ENCODE measurements around the gene CDCA7. TPM values are rescaled to one million over a fixed set of nuclear protein-coding genes. Genes with fewer than 3 reads are reported as not detected.

Gene CDCA7
- total and polyA plus RNA-seq, 5 donors = 0.25 to 0.85 (median 0.33) TPM

- ATAC-seq = no peak
- Histone ChIP-seq H3K27me3 (ENCODE audit: control insufficient read depth, insufficient read depth) (no peaks in the 10 kb centered on the region), H3K4me3 (ENCODE audit: low read length) (no peak overlapping the region), H3K27ac (ENCODE audit: low read length) (no peak overlapping the region), H3K9me3 (ENCODE audit: control insufficient read depth, low read length) (no peaks in the 10 kb centered on the region), H3K4me1 (ENCODE audit: control insufficient read depth, insufficient read depth, low read length) (no peaks in the 10 kb centered on the region)
- WGBS = 66% methylated on average over 5 of the region's 5 CpGs
- no peak for DNase-seq
- intact Hi-C loops (cut with DNase I) = no loop called here
Measured at GRCh38 chr2:173392731-173393130, 38.1 kb downstream of the CDCA7 start.

- no peak overlapping the region for H3K4me3 ChIP-seq (ENCODE audit: low read length)
- no peaks in the 10 kb centered on the region for H3K4me1 ChIP-seq (ENCODE audit: control insufficient read depth, insufficient read depth, low read length)
- 66% methylated on average over 1 of the region's 1 CpG for WGBS
- no peak overlapping the region for H3K27ac ChIP-seq (ENCODE audit: low read length)
- H3K9me3 ChIP-seq (ENCODE audit: control insufficient read depth, low read length) = no peaks in the 10 kb centered on the region
- H3K27me3 ChIP-seq (ENCODE audit: control insufficient read depth, insufficient read depth) = no peaks in the 10 kb centered on the region
- no peak for ATAC-seq
- DNase-seq = no peak
- intact Hi-C loops (cut with DNase I) = no loop called here
Measured at GRCh38 chr2:173393186-173393585, 38.5 kb downstream of the CDCA7 start.

GRCh38 chr2:173393636-173394035 is 39.0 kb downstream of the CDCA7 start:
- Histone ChIP-seq H3K27me3 (ENCODE audit: control insufficient read depth, insufficient read depth) (no peaks in the 10 kb centered on the region), H3K27ac (ENCODE audit: low read length) (no peak overlapping the region), H3K9me3 (ENCODE audit: control insufficient read depth, low read length) (no peaks in the 10 kb centered on the region), H3K4me1 (ENCODE audit: control insufficient read depth, insufficient read depth, low read length) (no peaks in the 10 kb centered on the region), H3K4me3 (ENCODE audit: low read length) (no peak overlapping the region)
- no peak for DNase-seq
- intact Hi-C loops (cut with DNase I) = no loop called here
- WGBS = 75% methylated on average over 1 of the region's 1 CpG
- no peak for ATAC-seq

GRCh38 chr2:173394091-173394974 is 39.7 kb downstream of the CDCA7 start:
- Histone ChIP-seq H3K27ac (ENCODE audit: low read length) (no peak overlapping the region), H3K27me3 (ENCODE audit: control insufficient read depth, insufficient read depth) (no peaks in the 10 kb centered on the region), H3K9me3 (ENCODE audit: control insufficient read depth, low read length) (no peaks in the 10 kb centered on the region), H3K4me3 (ENCODE audit: low read length) (no peak overlapping the region), H3K4me1 (ENCODE audit: control insufficient read depth, insufficient read depth, low read length) (no peaks in the 10 kb centered on the region)
- 50% methylated on average over 8 of the region's 8 CpGs for WGBS
- ATAC-seq (no peak), DNase-seq (no peak)
- intact Hi-C loops (cut with DNase I) = no loop called here

- Histone ChIP-seq H3K27ac (ENCODE audit: low read length) (no peak overlapping the region), H3K27me3 (ENCODE audit: control insufficient read depth, insufficient read depth) (no peaks in the 10 kb centered on the region), H3K4me1 (ENCODE audit: control insufficient read depth, insufficient read depth, low read length) (no peaks in the 10 kb centered on the region), H3K9me3 (ENCODE audit: control insufficient read depth, low read length) (no peaks in the 10 kb centered on the region), H3K4me3 (ENCODE audit: low read length) (no peak overlapping the region)
- no peak for ATAC-seq
- intact Hi-C loops (cut with DNase I) = no loop called here
- no peak for DNase-seq
- WGBS = 82% methylated on average over 16 of the region's 16 CpGs
Measured at GRCh38 chr2:173395567-173396351, 41.1 kb downstream of the CDCA7 start.

GRCh38 chr2:173397539-173397938 is 42.9 kb downstream of the CDCA7 start:
- H3K4me1 ChIP-seq (ENCODE audit: control insufficient read depth, insufficient read depth, low read length) = no peaks in the 10 kb centered on the region
- H3K4me3 ChIP-seq (ENCODE audit: low read length) = no peak overlapping the region
- no peaks in the 10 kb centered on the region for H3K27me3 ChIP-seq (ENCODE audit: control insufficient read depth, insufficient read depth)
- 79% methylated on average over 4 of the region's 4 CpGs for WGBS
- H3K27ac ChIP-seq (ENCODE audit: low read length) = no peak overlapping the region
- ATAC-seq (no peak), DNase-seq (no peak)
- intact Hi-C loops (cut with DNase I) = no loop called here
- no peaks in the 10 kb centered on the region for H3K9me3 ChIP-seq (ENCODE audit: control insufficient read depth, low read length)

GRCh38 chr2:173399229-173399628 is 44.6 kb downstream of the CDCA7 start:
- intact Hi-C loops (cut with DNase I) = no loop called here
- no peaks in the 10 kb centered on the region for H3K9me3 ChIP-seq (ENCODE audit: control insufficient read depth, low read length)
- ATAC-seq = no peak
- H3K27me3 ChIP-seq (ENCODE audit: control insufficient read depth, insufficient read depth) = no peaks in the 10 kb centered on the region
- no peak overlapping the region for H3K4me3 ChIP-seq (ENCODE audit: low read length)
- H3K4me1 ChIP-seq (ENCODE audit: control insufficient read depth, insufficient read depth, low read length) = no peaks in the 10 kb centered on the region
- no peak for DNase-seq
- WGBS = 88% methylated on average over 4 of the region's 4 CpGs
- no peak overlapping the region for H3K27ac ChIP-seq (ENCODE audit: low read length)

- intact Hi-C loops (cut with DNase I) = loop anchor here (5.0 to 10.0 kb wide), 4 partner anchors 47 to 944 kb away; no protein-coding TSS in a partner anchor
- Histone ChIP-seq H3K4me3 (ENCODE audit: low read length) (no peak overlapping the region), H3K4me1 (ENCODE audit: control insufficient read depth, insufficient read depth, low read length) (no peaks in the 10 kb centered on the region), H3K27ac (ENCODE audit: low read length) (no peak overlapping the region), H3K9me3 (ENCODE audit: control insufficient read depth, low read length) (no peaks in the 10 kb centered on the region), H3K27me3 (ENCODE audit: control insufficient read depth, insufficient read depth) (no peaks in the 10 kb centered on the region)
- DNase-seq (no peak), ATAC-seq (no peak)
- WGBS = 26% methylated on average over 4 of the region's 4 CpGs
Measured at GRCh38 chr2:173400760-173401159, 46.1 kb downstream of the CDCA7 start.

- WGBS = 10% methylated on average over 7 of the region's 7 CpGs
Measured at GRCh38 chr2:173401716-173402326, 47.1 kb downstream of the CDCA7 start.

GRCh38 chr2:173402405-173402974 is 47.8 kb downstream of the CDCA7 start:
- ATAC-seq (peak; percentile 94 to 96), DNase-seq (peak; percentile 77 to 87 (median 86))
- Histone ChIP-seq H3K9me3 (ENCODE audit: control insufficient read depth, low read length) (no peaks in the 10 kb centered on the region), H3K4me3 (ENCODE audit: low read length) (peak overlapping the region; percentile 44), H3K27me3 (ENCODE audit: control insufficient read depth, insufficient read depth) (no peaks in the 10 kb centered on the region), H3K4me1 (ENCODE audit: control insufficient read depth, insufficient read depth, low read length) (no peaks in the 10 kb centered on the region), H3K27ac (ENCODE audit: low read length) (no peak overlapping the region)
- WGBS = 5% methylated on average over 21 of the region's 21 CpGs
- intact Hi-C loops (cut with DNase I) = loop anchor here (5.0 to 10.0 kb wide), 4 partner anchors 45 to 942 kb away; no protein-coding TSS in a partner anchor

More at GRCh38 chr2:173401716-173402326, 47.1 kb downstream of the CDCA7 start:
- no peaks in the 10 kb centered on the region for H3K27me3 ChIP-seq (ENCODE audit: control insufficient read depth, insufficient read depth)
- H3K4me1 ChIP-seq (ENCODE audit: control insufficient read depth, insufficient read depth, low read length) = no peaks in the 10 kb centered on the region
- ATAC-seq (peak in 1 of 2 donors; percentile 26), DNase-seq (no peak)
- intact Hi-C loops (cut with DNase I) = loop anchor here (5.0 to 10.0 kb wide), 4 partner anchors 45 to 943 kb away; no protein-coding TSS in a partner anchor
- H3K27ac ChIP-seq (ENCODE audit: low read length) = no peak overlapping the region
- peak overlapping the region; percentile 44 for H3K4me3 ChIP-seq (ENCODE audit: low read length)
- H3K9me3 ChIP-seq (ENCODE audit: control insufficient read depth, low read length) = no peaks in the 10 kb centered on the region
